ENCODE data around the gene STAG2.

Gene STAG2

GRCh38 chrX:123961268-123962005 is at the start of gene STAG2 (continued):
- no peak for TF ChIP-seq ZNF473 (tag by site-specific recombination; IDR thresholded peaks at IDR 0.05)
- TF ChIP-seq PATZ1 (tag by site-specific recombination; IDR thresholded peaks at IDR 0.05) = peak; percentile 97
- TF ChIP-seq, protein P1, sequence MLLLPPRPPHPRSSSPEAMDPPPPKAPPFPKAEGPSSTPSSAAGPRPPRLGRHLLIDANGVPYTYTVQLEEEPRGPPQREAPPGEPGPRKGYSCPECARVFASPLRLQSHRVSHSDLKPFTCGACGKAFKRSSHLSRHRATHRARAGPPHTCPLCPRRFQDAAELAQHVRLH (tag by site-specific recombination; IDR thresholded peaks at IDR 0.05) = no peak
- 0 out of 2 replicates have a peak, but pooled peaks have one; percentile 10 for TF ChIP-seq ZNF18 (tag by site-specific recombination; IDR thresholded peaks at IDR 0.05)
- TF ChIP-seq, protein P2, sequence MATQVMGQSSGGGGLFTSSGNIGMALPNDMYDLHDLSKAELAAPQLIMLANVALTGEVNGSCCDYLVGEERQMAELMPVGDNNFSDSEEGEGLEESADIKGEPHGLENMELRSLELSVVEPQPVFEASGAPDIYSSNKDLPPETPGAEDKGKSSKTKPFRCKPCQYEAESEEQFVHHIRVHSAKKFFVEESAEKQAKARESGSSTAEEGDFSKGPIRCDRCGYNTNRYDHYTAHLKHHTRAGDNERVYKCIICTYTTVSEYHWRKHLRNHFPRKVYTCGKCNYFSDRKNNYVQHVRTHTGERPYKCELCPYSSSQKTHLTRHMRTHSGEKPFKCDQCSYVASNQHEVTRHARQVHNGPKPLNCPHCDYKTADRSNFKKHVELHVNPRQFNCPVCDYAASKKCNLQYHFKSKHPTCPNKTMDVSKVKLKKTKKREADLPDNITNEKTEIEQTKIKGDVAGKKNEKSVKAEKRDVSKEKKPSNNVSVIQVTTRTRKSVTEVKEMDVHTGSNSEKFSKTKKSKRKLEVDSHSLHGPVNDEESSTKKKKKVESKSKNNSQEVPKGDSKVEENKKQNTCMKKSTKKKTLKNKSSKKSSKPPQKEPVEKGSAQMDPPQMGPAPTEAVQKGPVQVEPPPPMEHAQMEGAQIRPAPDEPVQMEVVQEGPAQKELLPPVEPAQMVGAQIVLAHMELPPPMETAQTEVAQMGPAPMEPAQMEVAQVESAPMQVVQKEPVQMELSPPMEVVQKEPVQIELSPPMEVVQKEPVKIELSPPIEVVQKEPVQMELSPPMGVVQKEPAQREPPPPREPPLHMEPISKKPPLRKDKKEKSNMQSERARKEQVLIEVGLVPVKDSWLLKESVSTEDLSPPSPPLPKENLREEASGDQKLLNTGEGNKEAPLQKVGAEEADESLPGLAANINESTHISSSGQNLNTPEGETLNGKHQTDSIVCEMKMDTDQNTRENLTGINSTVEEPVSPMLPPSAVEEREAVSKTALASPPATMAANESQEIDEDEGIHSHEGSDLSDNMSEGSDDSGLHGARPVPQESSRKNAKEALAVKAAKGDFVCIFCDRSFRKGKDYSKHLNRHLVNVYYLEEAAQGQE (tag by site-specific recombination; IDR thresholded peaks at IDR 0.05) = no peak
- TF ChIP-seq EGR2 (tag by site-specific recombination; IDR thresholded peaks at IDR 0.05; ENCODE audit: low read depth) = 0 out of 2 replicates have a peak, but pooled peaks have one; percentile 42
- peak; percentile 60; the same call in 1 of the 2 replicates for TF ChIP-seq MZF1 (tag by site-specific recombination; IDR thresholded peaks at IDR 0.05; ENCODE audit: borderline replicate concordance)
- peak; percentile 32 for TF ChIP-seq SP2 (tag by site-specific recombination; IDR thresholded peaks at IDR 0.05)
- TF ChIP-seq ZBTB7A (tag by site-specific recombination; IDR thresholded peaks at IDR 0.05; ENCODE audit: low read depth) = no peak; the same call in 1 of the 2 replicates
- peak; percentile 44; the same call in 1 of the 2 replicates for TF ChIP-seq ZNF133 (tag by site-specific recombination; IDR thresholded peaks at IDR 0.05)
- no peak for TF ChIP-seq ZNF433 (tag by site-specific recombination; IDR thresholded peaks at IDR 0.05; ENCODE audit: low read depth)
- TF ChIP-seq, protein P3, sequence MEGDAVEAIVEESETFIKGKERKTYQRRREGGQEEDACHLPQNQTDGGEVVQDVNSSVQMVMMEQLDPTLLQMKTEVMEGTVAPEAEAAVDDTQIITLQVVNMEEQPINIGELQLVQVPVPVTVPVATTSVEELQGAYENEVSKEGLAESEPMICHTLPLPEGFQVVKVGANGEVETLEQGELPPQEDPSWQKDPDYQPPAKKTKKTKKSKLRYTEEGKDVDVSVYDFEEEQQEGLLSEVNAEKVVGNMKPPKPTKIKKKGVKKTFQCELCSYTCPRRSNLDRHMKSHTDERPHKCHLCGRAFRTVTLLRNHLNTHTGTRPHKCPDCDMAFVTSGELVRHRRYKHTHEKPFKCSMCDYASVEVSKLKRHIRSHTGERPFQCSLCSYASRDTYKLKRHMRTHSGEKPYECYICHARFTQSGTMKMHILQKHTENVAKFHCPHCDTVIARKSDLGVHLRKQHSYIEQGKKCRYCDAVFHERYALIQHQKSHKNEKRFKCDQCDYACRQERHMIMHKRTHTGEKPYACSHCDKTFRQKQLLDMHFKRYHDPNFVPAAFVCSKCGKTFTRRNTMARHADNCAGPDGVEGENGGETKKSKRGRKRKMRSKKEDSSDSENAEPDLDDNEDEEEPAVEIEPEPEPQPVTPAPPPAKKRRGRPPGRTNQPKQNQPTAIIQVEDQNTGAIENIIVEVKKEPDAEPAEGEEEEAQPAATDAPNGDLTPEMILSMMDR (tag by site-specific recombination; IDR thresholded peaks at IDR 0.05) = no peak
- TF ChIP-seq, protein P4, sequence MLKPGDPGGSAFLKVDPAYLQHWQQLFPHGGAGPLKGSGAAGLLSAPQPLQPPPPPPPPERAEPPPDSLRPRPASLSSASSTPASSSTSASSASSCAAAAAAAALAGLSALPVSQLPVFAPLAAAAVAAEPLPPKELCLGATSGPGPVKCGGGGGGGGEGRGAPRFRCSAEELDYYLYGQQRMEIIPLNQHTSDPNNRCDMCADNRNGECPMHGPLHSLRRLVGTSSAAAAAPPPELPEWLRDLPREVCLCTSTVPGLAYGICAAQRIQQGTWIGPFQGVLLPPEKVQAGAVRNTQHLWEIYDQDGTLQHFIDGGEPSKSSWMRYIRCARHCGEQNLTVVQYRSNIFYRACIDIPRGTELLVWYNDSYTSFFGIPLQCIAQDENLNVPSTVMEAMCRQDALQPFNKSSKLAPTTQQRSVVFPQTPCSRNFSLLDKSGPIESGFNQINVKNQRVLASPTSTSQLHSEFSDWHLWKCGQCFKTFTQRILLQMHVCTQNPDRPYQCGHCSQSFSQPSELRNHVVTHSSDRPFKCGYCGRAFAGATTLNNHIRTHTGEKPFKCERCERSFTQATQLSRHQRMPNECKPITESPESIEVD (tag by site-specific recombination; IDR thresholded peaks at IDR 0.05) = peak; percentile 5; the same call in 1 of the 2 replicates
- peak; percentile 28 for TF ChIP-seq ZBTB26 (tag by site-specific recombination; optimal IDR thresholded peaks at IDR 0.05)
- peak; percentile 62; the same call in 1 of the 2 replicates for TF ChIP-seq ZBTB8A (tag by site-specific recombination; IDR thresholded peaks at IDR 0.05)
- peak; percentile 74 for TF ChIP-seq IKZF3 (tag by site-specific recombination; IDR thresholded peaks at IDR 0.05)
- TF ChIP-seq, protein P5, sequence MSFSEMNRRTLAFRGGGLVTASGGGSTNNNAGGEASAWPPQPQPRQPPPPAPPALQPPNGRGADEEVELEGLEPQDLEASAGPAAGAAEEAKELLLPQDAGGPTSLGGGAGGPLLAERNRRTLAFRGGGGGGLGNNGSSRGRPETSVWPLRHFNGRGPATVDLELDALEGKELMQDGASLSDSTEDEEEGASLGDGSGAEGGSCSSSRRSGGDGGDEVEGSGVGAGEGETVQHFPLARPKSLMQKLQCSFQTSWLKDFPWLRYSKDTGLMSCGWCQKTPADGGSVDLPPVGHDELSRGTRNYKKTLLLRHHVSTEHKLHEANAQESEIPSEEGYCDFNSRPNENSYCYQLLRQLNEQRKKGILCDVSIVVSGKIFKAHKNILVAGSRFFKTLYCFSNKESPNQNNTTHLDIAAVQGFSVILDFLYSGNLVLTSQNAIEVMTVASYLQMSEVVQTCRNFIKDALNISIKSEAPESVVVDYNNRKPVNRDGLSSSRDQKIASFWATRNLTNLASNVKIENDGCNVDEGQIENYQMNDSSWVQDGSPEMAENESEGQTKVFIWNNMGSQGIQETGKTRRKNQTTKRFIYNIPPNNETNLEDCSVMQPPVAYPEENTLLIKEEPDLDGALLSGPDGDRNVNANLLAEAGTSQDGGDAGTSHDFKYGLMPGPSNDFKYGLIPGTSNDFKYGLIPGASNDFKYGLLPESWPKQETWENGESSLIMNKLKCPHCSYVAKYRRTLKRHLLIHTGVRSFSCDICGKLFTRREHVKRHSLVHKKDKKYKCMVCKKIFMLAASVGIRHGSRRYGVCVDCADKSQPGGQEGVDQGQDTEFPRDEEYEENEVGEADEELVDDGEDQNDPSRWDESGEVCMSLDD (tag by site-specific recombination; IDR thresholded peaks at IDR 0.05) = peak; percentile 90
- TF ChIP-seq, protein P6, sequence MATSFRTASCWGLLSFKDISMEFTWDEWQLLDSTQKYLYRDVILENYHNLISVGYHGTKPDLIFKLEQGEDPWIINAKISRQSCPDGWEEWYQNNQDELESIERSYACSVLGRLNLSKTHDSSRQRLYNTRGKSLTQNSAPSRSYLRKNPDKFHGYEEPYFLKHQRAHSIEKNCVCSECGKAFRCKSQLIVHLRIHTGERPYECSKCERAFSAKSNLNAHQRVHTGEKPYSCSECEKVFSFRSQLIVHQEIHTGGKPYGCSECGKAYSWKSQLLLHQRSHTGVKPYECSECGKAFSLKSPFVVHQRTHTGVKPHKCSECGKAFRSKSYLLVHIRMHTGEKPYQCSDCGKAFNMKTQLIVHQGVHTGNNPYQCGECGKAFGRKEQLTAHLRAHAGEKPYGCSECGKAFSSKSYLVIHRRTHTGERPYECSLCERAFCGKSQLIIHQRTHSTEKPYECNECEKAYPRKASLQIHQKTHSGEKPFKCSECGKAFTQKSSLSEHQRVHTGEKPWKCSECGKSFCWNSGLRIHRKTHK (tag by site-specific recombination; IDR thresholded peaks at IDR 0.05) = no peak
- TF ChIP-seq BCL11A (tag by site-specific recombination; IDR thresholded peaks at IDR 0.05; ENCODE audit: low read depth) = no peak
- TF ChIP-seq RBAK (tag by site-specific recombination; IDR thresholded peaks at IDR 0.05) = no peak
- TF ChIP-seq ZBTB20 (tag by site-specific recombination; IDR thresholded peaks at IDR 0.05) = peak; percentile 94

All from HEK293 (cell line).